Keratinocyte (primary cell): Measurements from ENCODE around the gene ELL. TPM values are rescaled to one million over a fixed set of nuclear protein-coding genes. Genes with fewer than 3 reads are reported as not detected.

Experiments
- DNase-seq: peaks from one replicate; pipeline ENCODE4 v3.0.0-alpha.2; 2011; ENCODE audit warnings: low read depth, missing footprints, low spot score
- FAIRE-seq: peaks from 2 replicates; lab custom pipeline; 2011; peaks lifted over from hg19 to GRCh38; lab: Jason Lieb, UNC
- H2AFZ ChIP-seq: 2 replicates; pipeline ENCODE4 v1.6.0; 2012; ENCODE audit warnings: low read length, control low read depth, inconsistent platforms; ENCODE audit not compliant: control insufficient read depth
- H3K27ac ChIP-seq: 2 replicates; pipeline ENCODE4 v1.5.1; 2011; ENCODE audit warnings: low read length; ENCODE audit not compliant: control insufficient read depth, insufficient read depth
- H3K27me3 ChIP-seq: 3 replicates; pipeline ENCODE4 v1.6.0; 2011; ENCODE audit warnings: low read length; ENCODE audit not compliant: control insufficient read depth, insufficient read depth; ENCODE audit errors: extremely low read depth
- H3K36me3 ChIP-seq, 2 experiments: 2 replicates in 1 of 2; 3 replicates in 1 of 2; pipeline ENCODE4 v1.5.1; 2011; ENCODE audit warnings: low read length in 2 of 2, mild to moderate bottlenecking in 1 of 2; ENCODE audit not compliant: control insufficient read depth in 2 of 2, insufficient read depth in 2 of 2; ENCODE audit errors: extremely low read depth in 1 of 2
- H3K4me1 ChIP-seq: 3 replicates; pipeline ENCODE4 v1.5.1; 2011; ENCODE audit warnings: low read length; ENCODE audit not compliant: control insufficient read depth, insufficient read depth; ENCODE audit errors: extremely low read depth
- H3K4me2 ChIP-seq: 3 replicates; pipeline ENCODE4 v1.6.0; 2011; ENCODE audit warnings: low read depth, low read length; ENCODE audit not compliant: control insufficient read depth, insufficient read depth; ENCODE audit errors: extremely low read depth
- H3K4me3 ChIP-seq, 3 experiments: fragments of 200-600 bp in 1 of 3; sonication (generic) in 1 of 3; 2 replicates in 2 of 3; 3 replicates in 1 of 3; pipeline ENCODE4 v1.5.1; 2011 to 2016; ENCODE audit warnings: low read length in 3 of 3, mild to moderate bottlenecking in 3 of 3, control low read depth in 2 of 3, inconsistent platforms in 1 of 3, low read depth in 1 of 3, mixed read lengths in 1 of 3, mixed run types in 1 of 3, moderate library complexity in 1 of 3; ENCODE audit not compliant: control insufficient read depth in 2 of 3, insufficient read depth in 2 of 3; ENCODE audit errors: extremely low read depth in 1 of 3
- H3K79me2 ChIP-seq: 2 replicates; pipeline ENCODE4 v1.6.0; 2012; ENCODE audit warnings: low read length; ENCODE audit not compliant: control insufficient read depth, insufficient read depth
- H3K9ac ChIP-seq: 3 replicates; pipeline ENCODE4 v1.6.0; 2011; ENCODE audit warnings: low read length; ENCODE audit not compliant: control insufficient read depth, insufficient read depth; ENCODE audit errors: extremely low read depth
- H3K9me1 ChIP-seq: 3 replicates; pipeline ENCODE4 v1.6.0; 2011; ENCODE audit warnings: low read length; ENCODE audit not compliant: control insufficient read depth, insufficient read depth; ENCODE audit errors: extremely low read depth
- H3K9me3 ChIP-seq: 2 replicates; pipeline ENCODE4 v1.5.1; 2012; ENCODE audit warnings: low read depth, low read length; ENCODE audit not compliant: control insufficient read depth
- H4K20me1 ChIP-seq: 3 replicates; pipeline ENCODE4 v1.6.0; 2011; ENCODE audit warnings: low read length; ENCODE audit not compliant: control insufficient read depth, insufficient read depth; ENCODE audit errors: extremely low read depth
- CTCF ChIP-seq, 3 experiments: IDR thresholded peaks in 1 of 3; conservative IDR thresholded peaks in 1 of 3; optimal IDR thresholded peaks in 1 of 3; 2 replicates in 2 of 3; 3 replicates in 1 of 3; pipeline versions ENCODE3 to v1.5.1; 2011; ENCODE audit warnings: low read length in 3 of 3, mild to moderate bottlenecking in 3 of 3, moderate library complexity in 2 of 3, control low read depth in 1 of 3, inconsistent platforms in 1 of 3; ENCODE audit not compliant: insufficient read depth in 2 of 3; ENCODE audit errors: extremely low read depth in 1 of 3
- EZH2 ChIP-seq: IDR thresholded peaks from one replicate; pipeline ENCODE4 v1.6.1; 2012; ENCODE audit warnings: inconsistent platforms, mild to moderate bottlenecking, low read length, moderate library complexity
- dilution Hi-C: fragments of 300-500 bp; cut with MboI; formaldehyde crosslinking; loops from one replicate; pipeline ENCODE4 v1.7.0; 2020; ENCODE audit warnings: low sequenced_read_pairs; ENCODE audit not compliant: extremely low pct_ligation_motif_present
- polyA plus RNA-seq, 5 experiments: library from polyadenylated mRNA; depleted of rRNA in 3 of 5; stranded (reverse) in 3 of 5; stranded (forward) in 1 of 5; unstranded in 1 of 5; fragments of >200 nt; gene quantifications; 1 replicate in 1 of 5; 2 replicates in 3 of 5; 3 replicates in 1 of 5; pipeline versions ENCODE4 v1.2.1 to v1.2.3, GENCODE V29; 2011 to 2012; ENCODE audit warnings: missing spikeins in 2 of 5, low read depth in 1 of 5, low replicate concordance in 1 of 5

Gene ELL
- polyA plus RNA-seq, 1 donor (not counting 4 experiments of a cell fraction or from before 2014, with no cell fraction given), result 4.4 TPM

DNA sequence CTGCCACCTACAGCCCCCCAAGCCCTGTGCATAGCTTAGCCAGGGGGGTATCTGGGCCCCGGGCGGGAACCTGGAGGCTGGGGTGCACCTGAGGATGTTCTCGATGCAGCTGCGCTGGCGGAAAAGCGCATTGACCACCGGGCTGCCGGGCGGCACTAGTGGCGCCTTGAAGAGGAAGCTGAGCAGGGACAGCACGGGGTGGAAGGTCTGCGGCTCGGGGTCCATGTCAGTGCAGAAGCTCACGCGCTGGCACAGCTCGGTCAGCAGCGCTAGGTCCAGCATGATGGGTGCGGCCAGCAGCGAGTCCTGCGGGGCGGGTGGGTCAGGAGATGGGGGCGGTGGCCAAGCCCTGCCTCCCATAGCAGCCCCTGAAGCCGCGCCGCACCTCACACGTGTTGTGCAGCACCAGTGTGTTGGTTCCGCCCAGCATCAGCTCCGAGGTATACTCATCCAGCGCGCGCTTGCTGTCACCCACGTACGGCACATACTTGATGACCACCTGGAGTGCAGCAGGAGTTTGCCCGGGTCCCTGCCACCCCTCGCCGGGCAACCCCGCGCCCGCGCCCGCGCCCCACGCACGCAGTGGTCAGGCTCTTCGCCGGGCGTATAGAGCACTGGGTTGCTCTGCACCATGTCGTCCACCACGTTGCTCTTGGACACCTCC lies 86.6 kb downstream of the ELL start:
- no peak for FAIRE-seq
- Histone ChIP-seq H3K4me1 (peaks cover 20% of the 10 kb centered on the region), H2AFZ (no peak overlapping the region)

GRCh38 chr19:18434411-18435175 lies 87.3 kb downstream of the ELL start:
- Histone ChIP-seq H3K9me3 (no peaks in the 10 kb centered on the region), H3K4me3 (no peak overlapping the region), H3K27me3 (no peaks in the 10 kb centered on the region), H4K20me1 (no peaks in the 10 kb centered on the region), H3K4me1 (peaks cover 18% of the 10 kb centered on the region), H3K36me3 (peaks cover 0 to 1% of the 10 kb centered on the region in 2 experiments), H3K4me2 (no peak overlapping the region), H3K27ac (no peak overlapping the region), H3K9me1 (peaks cover 5% of the 10 kb centered on the region), H3K79me2 (no peaks in the 10 kb centered on the region), H3K9ac (no peak overlapping the region), H2AFZ (no peak overlapping the region)
- DNase-seq (no peak), FAIRE-seq (no peak)
- dilution Hi-C loops, result no loop called here
- TF ChIP-seq CTCF (optimal IDR thresholded peaks at IDR 0.05 in 1 of 3, IDR thresholded peaks at IDR 0.05 in 1 of 3, conservative IDR thresholded peaks at IDR 0.05 in 1 of 3; ENCODE audit: extremely low read depth in 1 of 3, insufficient read depth in 2 of 3, low read length in 3 of 3) (no peak), EZH2 (no peak)

More for the DNA sequence above, 86.6 kb downstream of the ELL start:
- Histone ChIP-seq H3K27ac (no peak overlapping the region), H3K4me2 (no peak overlapping the region), H3K9ac (no peak overlapping the region), H3K36me3 (peaks cover 0 to 1% of the 10 kb centered on the region in 2 experiments), H3K9me1 (peaks cover 5% of the 10 kb centered on the region), H3K4me3 (no peak overlapping the region), H4K20me1 (no peaks in the 10 kb centered on the region), H3K9me3 (no peaks in the 10 kb centered on the region), H3K27me3 (no peaks in the 10 kb centered on the region), H3K79me2 (no peaks in the 10 kb centered on the region)
- dilution Hi-C loops, result no loop called here
- DNase-seq, result no peak
- TF ChIP-seq EZH2, result no peak
- no peak for TF ChIP-seq CTCF (optimal IDR thresholded peaks at IDR 0.05 in 1 of 3, IDR thresholded peaks at IDR 0.05 in 1 of 3, conservative IDR thresholded peaks at IDR 0.05 in 1 of 3; ENCODE audit: extremely low read depth in 1 of 3, insufficient read depth in 2 of 3, low read length in 3 of 3)
